ENCODE results near the gene PIGV.

PIGV gene

DNA sequence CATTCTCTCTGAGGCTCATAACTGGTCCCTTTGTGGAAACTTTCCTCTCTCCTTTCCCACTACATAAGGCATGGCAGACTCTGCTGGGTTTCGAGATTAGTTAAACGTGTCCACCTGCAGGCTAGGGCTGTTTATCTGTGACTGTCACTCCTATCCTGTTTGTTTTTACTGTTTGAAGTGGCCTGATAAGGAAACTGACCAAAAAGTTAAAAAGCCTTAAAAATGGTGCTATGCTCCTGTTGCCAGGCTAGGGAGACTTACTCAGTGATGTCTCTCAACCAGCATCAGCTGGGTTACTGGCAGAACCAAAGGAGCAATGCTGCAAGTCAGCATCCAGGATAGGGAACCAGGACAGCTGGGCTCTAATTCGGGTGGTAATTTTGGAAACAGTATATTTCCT lies 3.9 kb downstream of the PIGV start:
- TF ChIP-seq EZH2phosphoT487 (IDR thresholded peaks at IDR 0.05; ENCODE audit: borderline replicate concordance): no peak
- TF ChIP-seq, protein P1, sequence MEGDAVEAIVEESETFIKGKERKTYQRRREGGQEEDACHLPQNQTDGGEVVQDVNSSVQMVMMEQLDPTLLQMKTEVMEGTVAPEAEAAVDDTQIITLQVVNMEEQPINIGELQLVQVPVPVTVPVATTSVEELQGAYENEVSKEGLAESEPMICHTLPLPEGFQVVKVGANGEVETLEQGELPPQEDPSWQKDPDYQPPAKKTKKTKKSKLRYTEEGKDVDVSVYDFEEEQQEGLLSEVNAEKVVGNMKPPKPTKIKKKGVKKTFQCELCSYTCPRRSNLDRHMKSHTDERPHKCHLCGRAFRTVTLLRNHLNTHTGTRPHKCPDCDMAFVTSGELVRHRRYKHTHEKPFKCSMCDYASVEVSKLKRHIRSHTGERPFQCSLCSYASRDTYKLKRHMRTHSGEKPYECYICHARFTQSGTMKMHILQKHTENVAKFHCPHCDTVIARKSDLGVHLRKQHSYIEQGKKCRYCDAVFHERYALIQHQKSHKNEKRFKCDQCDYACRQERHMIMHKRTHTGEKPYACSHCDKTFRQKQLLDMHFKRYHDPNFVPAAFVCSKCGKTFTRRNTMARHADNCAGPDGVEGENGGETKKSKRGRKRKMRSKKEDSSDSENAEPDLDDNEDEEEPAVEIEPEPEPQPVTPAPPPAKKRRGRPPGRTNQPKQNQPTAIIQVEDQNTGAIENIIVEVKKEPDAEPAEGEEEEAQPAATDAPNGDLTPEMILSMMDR (conservative IDR thresholded peaks at IDR 0.05; ENCODE audit: low read length): no peak
- H3K36me3 ChIP-seq (ENCODE audit: insufficient read depth, low read length): peaks cover 6% of the 10 kb centered on the region; the same call in 1 of the 2 replicates
- no peak overlapping the region for H3K9ac ChIP-seq (ENCODE audit: low read depth, low read length, poor library complexity, severe bottlenecking)
- peak overlapping the region; percentile 99 for H3K4me2 ChIP-seq (ENCODE audit: low read depth, low read length, poor library complexity, severe bottlenecking)
- peaks cover 10% of the 10 kb centered on the region for H3F3A ChIP-seq (ENCODE audit: low read depth)
- H3K4me1 ChIP-seq (ENCODE audit: insufficient read depth, low read length, poor library complexity, severe bottlenecking): peaks cover 43% of the 10 kb centered on the region
- H4K20me1 ChIP-seq (ENCODE audit: insufficient read depth, low read length, poor library complexity, severe bottlenecking): peaks cover 4% of the 10 kb centered on the region
- no peaks in the 10 kb centered on the region for H3K9me2 ChIP-seq (replicated peaks; ENCODE audit: low read depth, low read length)
- peaks cover 34% of the 10 kb centered on the region for H3K79me2 ChIP-seq (ENCODE audit: insufficient read depth, low read length)
- H3K9me3 ChIP-seq (ENCODE audit: insufficient read depth, low read depth, low read length): no peaks in the 10 kb centered on the region
- no peak overlapping the region for H3K4me3 ChIP-seq (ENCODE audit: low read length, poor library complexity, severe bottlenecking)
- H2AFZ ChIP-seq (ENCODE audit: low read length): no peak overlapping the region
- H3K27me3 ChIP-seq (ENCODE audit: insufficient read depth, low read length, poor library complexity, severe bottlenecking): no peaks in the 10 kb centered on the region

DNA sequence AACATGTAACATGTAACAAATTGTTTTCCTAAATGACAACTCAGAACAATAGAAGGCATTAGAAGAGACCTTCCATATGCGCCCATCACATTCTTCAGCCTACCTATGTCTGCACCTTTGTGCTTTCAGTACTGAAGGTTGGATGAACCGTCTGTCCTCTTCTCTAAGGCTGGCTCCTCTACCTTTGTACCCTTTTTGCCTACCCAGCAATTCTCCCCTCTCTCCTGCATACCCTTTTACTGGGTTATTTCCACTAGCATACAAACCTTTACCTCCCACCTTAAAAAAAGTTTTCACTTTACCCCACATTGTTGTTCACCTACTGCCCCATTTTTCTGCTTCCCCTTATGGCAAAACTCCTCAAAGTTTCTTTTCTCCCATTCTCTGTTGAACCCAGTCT lies 5.2 kb downstream of the PIGV start:
- Histone ChIP-seq H4K20me1 (ENCODE audit: insufficient read depth, low read length, poor library complexity, severe bottlenecking) (peaks cover 4% of the 10 kb centered on the region), H3K9me3 (ENCODE audit: insufficient read depth, low read depth, low read length) (no peaks in the 10 kb centered on the region), H3F3A (ENCODE audit: low read depth) (no peaks in the 10 kb centered on the region), H3K4me2 (ENCODE audit: low read depth, low read length, poor library complexity, severe bottlenecking) (no peak overlapping the region), H3K4me3 (ENCODE audit: low read length, poor library complexity, severe bottlenecking) (no peak overlapping the region), H3K36me3 (ENCODE audit: insufficient read depth, low read length) (peaks cover 6% of the 10 kb centered on the region; the same call in 1 of the 2 replicates), H2AFZ (ENCODE audit: low read length) (no peak overlapping the region), H3K79me2 (ENCODE audit: insufficient read depth, low read length) (peaks cover 34% of the 10 kb centered on the region), H3K27me3 (ENCODE audit: insufficient read depth, low read length, poor library complexity, severe bottlenecking) (no peaks in the 10 kb centered on the region), H3K9ac (ENCODE audit: low read depth, low read length, poor library complexity, severe bottlenecking) (no peak overlapping the region), H3K4me1 (ENCODE audit: insufficient read depth, low read length, poor library complexity, severe bottlenecking) (peaks cover 39% of the 10 kb centered on the region), H3K9me2 (replicated peaks; ENCODE audit: low read depth, low read length) (no peaks in the 10 kb centered on the region)
- no peak for TF ChIP-seq EZH2phosphoT487 (IDR thresholded peaks at IDR 0.05; ENCODE audit: borderline replicate concordance)
- TF ChIP-seq, protein P1 (conservative IDR thresholded peaks at IDR 0.05; ENCODE audit: low read length): no peak

GRCh38 chr1:26794391-26794790 lies 6.6 kb downstream of the PIGV start:
- Histone ChIP-seq H3K9me2 (replicated peaks; ENCODE audit: low read depth, low read length) (no peaks in the 10 kb centered on the region), H3K4me1 (ENCODE audit: insufficient read depth, low read length, poor library complexity, severe bottlenecking) (peaks cover 32% of the 10 kb centered on the region), H3K79me2 (ENCODE audit: insufficient read depth, low read length) (peaks cover 22% of the 10 kb centered on the region; the same call in 1 of the 2 replicates), H3K36me3 (ENCODE audit: insufficient read depth, low read length) (peaks cover 6% of the 10 kb centered on the region; the same call in 1 of the 2 replicates), H3K4me3 (ENCODE audit: low read length, poor library complexity, severe bottlenecking) (no peak overlapping the region), H3K4me2 (ENCODE audit: low read depth, low read length, poor library complexity, severe bottlenecking) (no peak overlapping the region), H3K27me3 (ENCODE audit: insufficient read depth, low read length, poor library complexity, severe bottlenecking) (no peaks in the 10 kb centered on the region), H2AFZ (ENCODE audit: low read length) (no peak overlapping the region), H3K9ac (ENCODE audit: low read depth, low read length, poor library complexity, severe bottlenecking) (no peak overlapping the region), H3K9me3 (ENCODE audit: insufficient read depth, low read depth, low read length) (no peaks in the 10 kb centered on the region), H4K20me1 (ENCODE audit: insufficient read depth, low read length, poor library complexity, severe bottlenecking) (peaks cover 4% of the 10 kb centered on the region), H3F3A (ENCODE audit: low read depth) (no peaks in the 10 kb centered on the region)
- TF ChIP-seq, protein P1 (conservative IDR thresholded peaks at IDR 0.05; ENCODE audit: low read length): no peak
- TF ChIP-seq EZH2phosphoT487 (IDR thresholded peaks at IDR 0.05; ENCODE audit: borderline replicate concordance): no peak

All from Loucy (cell line).